ENCODE data around the gene TRIM17. TPM values are rescaled to one million over a fixed set of nuclear protein-coding genes. Genes with fewer than 3 reads are reported as not detected.

The TRIM17 gene
- total and polyA plus RNA-seq, 9 of the 15 experiments (the other 6 are each of a cell fraction or from before 2014, with no cell fraction given) = not detected

DNA sequence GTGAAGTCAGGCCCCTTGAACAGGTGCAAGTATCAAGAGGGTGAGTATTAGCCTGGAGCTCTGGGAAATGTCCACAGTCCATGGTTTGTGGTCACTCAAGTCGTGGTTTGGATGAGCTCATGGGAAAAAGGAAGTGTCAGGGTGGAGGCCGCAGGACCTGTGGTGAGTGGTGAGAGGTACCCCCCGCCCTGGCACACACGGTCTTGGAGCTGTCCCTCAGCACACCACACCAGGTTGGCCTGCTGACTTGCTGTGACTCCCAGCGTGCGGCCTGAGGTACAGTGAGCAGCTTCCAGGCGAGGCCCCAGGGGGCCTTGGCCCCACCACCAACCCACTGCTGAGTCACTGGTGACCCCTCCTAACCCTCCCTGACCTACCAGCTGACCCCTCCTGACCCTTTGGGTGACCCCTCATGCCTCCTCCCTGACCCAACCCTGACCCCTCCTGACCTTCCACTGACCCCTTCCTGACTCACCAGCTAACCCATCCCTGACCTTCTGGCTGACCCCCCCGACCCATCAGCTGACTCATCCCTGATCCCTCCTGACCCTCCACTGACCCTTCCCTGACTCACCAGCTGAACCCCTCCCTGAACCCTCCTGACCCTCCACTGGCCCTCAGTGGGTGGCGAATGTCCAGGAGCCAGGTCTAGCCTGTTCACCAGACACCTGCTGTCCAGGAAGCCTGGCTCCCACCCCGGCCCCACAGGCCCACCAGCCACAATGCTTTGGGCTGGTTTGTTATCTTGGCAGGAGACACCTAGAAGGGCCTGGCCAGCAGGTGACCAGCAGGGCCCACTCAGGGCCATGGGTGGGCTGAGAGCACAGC lies 35.7 kb upstream of the TRIM17 start (continued):
- TF ChIP-seq, protein P1, sequence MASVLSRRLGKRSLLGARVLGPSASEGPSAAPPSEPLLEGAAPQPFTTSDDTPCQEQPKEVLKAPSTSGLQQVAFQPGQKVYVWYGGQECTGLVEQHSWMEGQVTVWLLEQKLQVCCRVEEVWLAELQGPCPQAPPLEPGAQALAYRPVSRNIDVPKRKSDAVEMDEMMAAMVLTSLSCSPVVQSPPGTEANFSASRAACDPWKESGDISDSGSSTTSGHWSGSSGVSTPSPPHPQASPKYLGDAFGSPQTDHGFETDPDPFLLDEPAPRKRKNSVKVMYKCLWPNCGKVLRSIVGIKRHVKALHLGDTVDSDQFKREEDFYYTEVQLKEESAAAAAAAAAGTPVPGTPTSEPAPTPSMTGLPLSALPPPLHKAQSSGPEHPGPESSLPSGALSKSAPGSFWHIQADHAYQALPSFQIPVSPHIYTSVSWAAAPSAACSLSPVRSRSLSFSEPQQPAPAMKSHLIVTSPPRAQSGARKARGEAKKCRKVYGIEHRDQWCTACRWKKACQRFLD (CRISPR knock-in tag; IDR thresholded peaks at IDR 0.05) = peak; percentile 57; the same call in 1 of the 2 replicates
- 0 out of 4 replicates have a peak, but pooled peaks of 1 of the 2 experiments have one; percentile 29 for TF ChIP-seq TEAD1 (CRISPR knock-in tag; IDR thresholded peaks at IDR 0.05)
- peak; percentile 85 for TF ChIP-seq HMGN3 (IDR thresholded peaks at IDR 0.05; ENCODE audit: borderline replicate concordance, extremely low read depth, insufficient read length, low read depth, low read length)
- TF ChIP-seq NR2C1 (IDR thresholded peaks at IDR 0.05) = peak; percentile 97
- peak; percentile 97 for TF ChIP-seq NR2C1 (tag; IDR thresholded peaks at IDR 0.05)
- peak; percentile 77; the same call in 1 of the 2 replicates for TF ChIP-seq PHF21A (IDR thresholded peaks at IDR 0.05; ENCODE audit: borderline replicate concordance, low read depth)
- no peak for TF ChIP-seq FOXJ2 (tag; IDR thresholded peaks at IDR 0.05)
- TF ChIP-seq MXI1 (IDR thresholded peaks at IDR 0.05; ENCODE audit: low read depth, low read length) = no peak
- TF ChIP-seq PHF20 (IDR thresholded peaks at IDR 0.05; ENCODE audit: partially characterized antibody) = no peak
- TF ChIP-seq CBFA2T3 (IDR thresholded peaks at IDR 0.05) = peak; percentile 75
- TF ChIP-seq, protein P2, sequence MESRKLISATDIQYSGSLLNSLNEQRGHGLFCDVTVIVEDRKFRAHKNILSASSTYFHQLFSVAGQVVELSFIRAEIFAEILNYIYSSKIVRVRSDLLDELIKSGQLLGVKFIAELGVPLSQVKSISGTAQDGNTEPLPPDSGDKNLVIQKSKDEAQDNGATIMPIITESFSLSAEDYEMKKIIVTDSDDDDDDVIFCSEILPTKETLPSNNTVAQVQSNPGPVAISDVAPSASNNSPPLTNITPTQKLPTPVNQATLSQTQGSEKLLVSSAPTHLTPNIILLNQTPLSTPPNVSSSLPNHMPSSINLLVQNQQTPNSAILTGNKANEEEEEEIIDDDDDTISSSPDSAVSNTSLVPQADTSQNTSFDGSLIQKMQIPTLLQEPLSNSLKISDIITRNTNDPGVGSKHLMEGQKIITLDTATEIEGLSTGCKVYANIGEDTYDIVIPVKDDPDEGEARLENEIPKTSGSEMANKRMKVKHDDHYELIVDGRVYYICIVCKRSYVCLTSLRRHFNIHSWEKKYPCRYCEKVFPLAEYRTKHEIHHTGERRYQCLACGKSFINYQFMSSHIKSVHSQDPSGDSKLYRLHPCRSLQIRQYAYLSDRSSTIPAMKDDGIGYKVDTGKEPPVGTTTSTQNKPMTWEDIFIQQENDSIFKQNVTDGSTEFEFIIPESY (CRISPR knock-in tag; IDR thresholded peaks at IDR 0.05) = 0 out of 2 replicates have a peak, but pooled peaks have one; percentile 19
- TF ChIP-seq NFIC (IDR thresholded peaks at IDR 0.05) = peak; percentile 73
- no peak for TF ChIP-seq CXXC5 (CRISPR knock-in tag; IDR thresholded peaks at IDR 0.05)
- TF ChIP-seq TRIM24 (IDR thresholded peaks at IDR 0.05) = peak; percentile 93
- peak; percentile 18; the same call in 1 of the 2 replicates for TF ChIP-seq TAL1 (IDR thresholded peaks at IDR 0.05)
- peak; percentile 94 for TF ChIP-seq NR2C2 (CRISPR knock-in tag; IDR thresholded peaks at IDR 0.05)
- peak; percentile 97 for TF ChIP-seq NR2C2 (tag; IDR thresholded peaks at IDR 0.05)
- TF ChIP-seq OTX1 (CRISPR knock-in tag; IDR thresholded peaks at IDR 0.05) = peak; percentile 96
- TF ChIP-seq C11orf30 (IDR thresholded peaks at IDR 0.05; ENCODE audit: low read depth) = peak; percentile 88
- TF ChIP-seq HCFC1 (IDR thresholded peaks at IDR 0.05; ENCODE audit: low read depth, low read length) = no peak
- TF ChIP-seq EGR1 (conservative IDR thresholded peaks at IDR 0.05) = peak; percentile 42; the same call in 1 of the 2 replicates
- TF ChIP-seq JUN (IDR thresholded peaks at IDR 0.05; ENCODE audit: borderline replicate concordance, low read depth, low read length) = peak; percentile 97
- peak; percentile 32; the same call in 1 of the 2 replicates for TF ChIP-seq JUN (CRISPR knock-in tag; IDR thresholded peaks at IDR 0.05; ENCODE audit: borderline replicate concordance)
- TF ChIP-seq ZEB2 (IDR thresholded peaks at IDR 0.05) = peak; percentile 85
- 0 out of 2 replicates have a peak, but pooled peaks have one; percentile 21 for TF ChIP-seq XRCC5 (IDR thresholded peaks at IDR 0.05; ENCODE audit: low read depth, low read length)
- TF ChIP-seq FOS (IDR thresholded peaks at IDR 0.05; ENCODE audit: extremely low read depth, insufficient read length) = peak; percentile 64
- TF ChIP-seq HDAC8 (tag; IDR thresholded peaks at IDR 0.05) = peak; percentile 31; the same call in 1 of the 2 replicates
- TF ChIP-seq HDAC6 (IDR thresholded peaks at IDR 0.05; ENCODE audit: low read depth, low read length) = peak; percentile 100

Measured in K562 (cell line).